Right lobe of liver (tissue), 6 donors: Measurements from ENCODE around the gene OOSP2. TPM values are rescaled to one million over a fixed set of nuclear protein-coding genes. Genes with fewer than 3 reads are reported as not detected.

Source experiments
- ATAC-seq, 4 donors: fragments of 200-7000 bp; cut with Tn5 transposase; one replicate each; pipeline ENCODE4 v1.9.1; 2020; ENCODE audit warnings: mild to moderate bottlenecking in 4 of 4, moderate library complexity in 4 of 4
- DNase-seq, 3 donors: peaks; one replicate each; pipeline ENCODE4 v3.0.0-alpha.2; 2020
- H3K27ac ChIP-seq, 3 donors: fragments of 200-600 bp; one replicate each; pipeline ENCODE4 v1.8.0; 2022
- H3K27me3 ChIP-seq, 2 donors: fragments of 200-600 bp; one replicate each; pipeline ENCODE4 v1.8.0; 2022
- H3K36me3 ChIP-seq, 4 donors: fragments of 200-600 bp; sonication (generic) in 1 of 4; one replicate each; pipeline versions ENCODE4 v1.5.1 to v1.8.0; 2017 to 2022; ENCODE audit warnings: control low read depth in 1 of 4
- H3K4me1 ChIP-seq, 4 donors: fragments of 200-600 bp; sonication (generic) in 1 of 4; one replicate each; pipeline versions ENCODE4 v1.5.1 to v1.8.0; 2017 to 2022; ENCODE audit warnings: control low read depth in 1 of 4
- H3K4me3 ChIP-seq, 3 donors: fragments of 200-600 bp; one replicate each; pipeline ENCODE4 v1.8.0; 2022
- H3K9me3 ChIP-seq, 4 donors: fragments of 200-600 bp; sonication (generic) in 1 of 4; one replicate each; pipeline versions ENCODE4 v1.5.1 to v1.8.0; 2017 to 2022; ENCODE audit warnings: control low read depth in 1 of 4
- CTCF ChIP-seq, 4 donors: fragments of 200-600 bp in 3 of 4; fragments of 450-650 bp in 1 of 4; IDR thresholded peaks; one replicate each; pipeline versions ENCODE4 v1.5.1 to v1.8.0; 2016 to 2022; ENCODE audit warnings: antibody characterized with exemption in 4 of 4, mild to moderate bottlenecking in 2 of 4
- POLR2A ChIP-seq: fragments of 450-650 bp; IDR thresholded peaks from one replicate; pipeline ENCODE4 v1.6.1; 2017; ENCODE audit warnings: antibody characterized with exemption, mild to moderate bottlenecking
- WGBS: methylation state at CpG from one replicate; pipeline ENCODE4 v1.1.6; 2018; ENCODE audit warnings: low coverage, low lambda C conversion rate; ENCODE audit not compliant: insufficient coverage; ENCODE audit errors: missing lambda C conversion rate; 5-methylcytosine and 5-hydroxymethylcytosine counted together
- intact Hi-C, 2 donors: fragments of 100-400 bp; cut with DNase I; formaldehyde crosslinking; loops; one replicate each; pipeline versions ENCODE4 v1.11.2 to v1.14.1; 2022
- long read RNA-seq: library from polyadenylated mRNA; unstranded; transcript quantifications from one replicate; pipeline ENCODE4 v2.0.0, GENCODE V29; 2019
- total RNA-seq, 6 experiments: library from RNA; depleted of rRNA in 2 of 6; stranded (reverse); fragments of >200 nt in 2 of 6; fragmentation: NEBNext Ultra II Directional in 3 of 6; extraction: Animal tissue kit (Norgen Biotek cat#: 25700) in 3 of 6; gene quantifications; one replicate each; pipeline versions ENCODE4 v1.1.0 to v1.2.4, GENCODE V29; 2016 to 2023
- donor health status: DM: no; HTN: yes; CAD: no.
- donor health status: DM: no; HTN: no; CAD: no.
- donor health status: DM: no; HTN: no; CAD: no.
- donor health status: DM: no; HTN: yes; CAD: no.
- donor health status: DM: no; HTN: yes; CAD: no.

Gene OOSP2
- not detected for total RNA-seq
- long read RNA-seq: 0 reads

GRCh38 chr11:60040109-60040508 is at the start of gene OOSP2:
OOSP2 (plus strand) TSS chr11:60040409; CDS start chr11:60040460, 51 bp downstream.
- Histone ChIP-seq H3K36me3 (no peaks in the 10 kb centered on the region), H3K4me1 (no peaks in the 10 kb centered on the region), H3K9me3 (no peaks in the 10 kb centered on the region), H3K4me3 (no peak within 1 kb of the TSS), H3K27ac (no peak within 1 kb of the TSS), H3K27me3 (no peaks in the 10 kb centered on the region)
- ATAC-seq (no peak), DNase-seq (no peak)
- TF ChIP-seq POLR2A (no peak), CTCF (IDR thresholded peaks at IDR 0.05) (no peak)
- intact Hi-C loops: no loop called here
- 55% methylated on average over 6 of the region's 8 CpGs for WGBS

- Histone ChIP-seq H3K36me3 (no peaks in the 10 kb centered on the region), H3K27ac (no peak overlapping the region), H3K9me3 (no peaks in the 10 kb centered on the region), H3K27me3 (no peaks in the 10 kb centered on the region), H3K4me1 (no peaks in the 10 kb centered on the region), H3K4me3 (no peak overlapping the region)
- TF ChIP-seq CTCF (IDR thresholded peaks at IDR 0.05): no peak
- no peak for TF ChIP-seq POLR2A
- intact Hi-C loops: no loop called here
- WGBS: 38% methylated on average over 1 of the region's 1 CpG
- ATAC-seq (no peak), DNase-seq (no peak)
These were observed 49.8 kb upstream of the OOSP2 start for GRCh38 chr11:59990421-59990820.

- TF ChIP-seq POLR2A (no peak), CTCF (IDR thresholded peaks at IDR 0.05) (no peak)
- no peaks in the 10 kb centered on the region for H3K4me1 ChIP-seq
- DNase-seq (no peak), ATAC-seq (no peak)
- no peaks in the 10 kb centered on the region for H3K36me3 ChIP-seq
- WGBS: 21% methylated on average over 5 of the region's 5 CpGs
- H3K4me3 ChIP-seq: no peak overlapping the region
- H3K27me3 ChIP-seq: no peaks in the 10 kb centered on the region
- no peaks in the 10 kb centered on the region for H3K9me3 ChIP-seq
- intact Hi-C loops: no loop called here
- H3K27ac ChIP-seq: no peak overlapping the region
These were observed 47.8 kb upstream of the OOSP2 start for GRCh38 chr11:59992425-59992824.

- WGBS: 61% methylated on average over 2 of the region's 2 CpGs
- H3K9me3 ChIP-seq: no peaks in the 10 kb centered on the region
- intact Hi-C loops: no loop called here
- ATAC-seq: no peak
- H3K4me3 ChIP-seq: no peak overlapping the region
- H3K4me1 ChIP-seq: no peaks in the 10 kb centered on the region
- H3K27ac ChIP-seq: no peak overlapping the region
- H3K36me3 ChIP-seq: no peaks in the 10 kb centered on the region
- H3K27me3 ChIP-seq: no peaks in the 10 kb centered on the region
- no peak for DNase-seq
- TF ChIP-seq CTCF (IDR thresholded peaks at IDR 0.05) (no peak), POLR2A (no peak)
These were observed 42.4 kb upstream of the OOSP2 start for GRCh38 chr11:59997800-59998199.

- intact Hi-C loops: no loop called here
- Histone ChIP-seq H3K27me3 (no peaks in the 10 kb centered on the region), H3K36me3 (no peaks in the 10 kb centered on the region), H3K4me1 (no peaks in the 10 kb centered on the region), H3K4me3 (no peak overlapping the region), H3K27ac (no peak overlapping the region), H3K9me3 (no peaks in the 10 kb centered on the region)
- ATAC-seq (no peak), DNase-seq (no peak)
- no peak for TF ChIP-seq CTCF (IDR thresholded peaks at IDR 0.05)
- TF ChIP-seq POLR2A: no peak
- 46% methylated on average over 4 of the region's 4 CpGs for WGBS
These were observed 40.5 kb upstream of the OOSP2 start for GRCh38 chr11:59999691-60000090.
